HCT116 (cell line): Measurements from ENCODE around the gene MRPS34. TPM values are rescaled to one million over a fixed set of nuclear protein-coding genes. Genes with fewer than 3 reads are reported as not detected.

Experiments used
- ATAC-seq: fragments of 200-7000 bp; cut with Tn5 transposase; 2 replicates; pipeline ENCODE4 v1.9.1; 2020; ENCODE audit warnings: mild to moderate bottlenecking, moderate library complexity
- BruUV-seq: library from RNA; stranded (reverse); fragments of 400-500 nt; replicated peaks from 2 replicates; lab custom pipeline; 2021; lab: Mats Ljungman, UMichigan
- CTCF ChIA-PET: fragments of 300-600 bp; sonication (Branson Sonifier 250); formaldehyde crosslinking; loops from one replicate; lab custom pipeline; 2021; ENCODE audit warnings: antibody characterized with exemption; lab: Charles Lee
- POLR2A ChIA-PET: fragments of 300-600, 350-600 bp; sonication (Branson Sonifier 250); formaldehyde crosslinking; loops from one replicate; lab custom pipeline; 2021; ENCODE audit warnings: antibody characterized with exemption; lab: Charles Lee
- RAD21 ChIA-PET, 2 experiments: fragments of 300-600 bp; sonication (Branson Sonifier 250); formaldehyde crosslinking; loops; one replicate each; lab custom pipeline; 2023; ENCODE audit warnings: low total read pairs in 2 of 2; ENCODE audit not compliant: uncharacterized antibody in 2 of 2, unreplicated experiment in 2 of 2, low non-redundant PET in 1 of 2; lab: Charles Lee
- DNase-seq: peaks from one replicate; pipeline ENCODE4 v3.0.0-alpha.2; 2010; ENCODE audit warnings: low read depth, low spot score
- H2AFZ ChIP-seq: fragments of 200-600 bp; shearing (Covaris generic), sonication (generic); 2 replicates; pipeline ENCODE4 v1.6.1; 2017; ENCODE audit warnings: low read depth, mixed run types, mixed read lengths, antibody characterized with exemption, low read length; ENCODE audit not compliant: poor library complexity, severe bottlenecking
- H3K27ac ChIP-seq: 2 replicates; pipeline ENCODE4 v1.5.1; 2012; ENCODE audit warnings: low read depth, low read length
- H3K27me3 ChIP-seq: fragments of 200-600 bp; sonication (generic); 2 replicates; pipeline ENCODE4 v1.6.1; 2016; ENCODE audit warnings: mixed run types, low read length, mixed read lengths; ENCODE audit not compliant: insufficient read depth
- H3K36me3 ChIP-seq, 2 experiments: fragments of 200-500 bp in 1 of 2; fragments of 200-600 bp in 1 of 2; sonication (Bioruptor generic) in 1 of 2; sonication (generic) in 1 of 2; 2 replicates each; pipeline versions ENCODE4 v1.5.1 to v1.6.1; 2014 to 2016; ENCODE audit warnings: low read length in 2 of 2, inconsistent platforms in 1 of 2, mixed read lengths in 1 of 2, mixed run types in 1 of 2; ENCODE audit not compliant: insufficient read depth in 2 of 2, control insufficient read depth in 1 of 2
- H3K4me1 ChIP-seq, 2 experiments: fragments of 200-600 bp in 1 of 2; sonication (generic) in 1 of 2; 2 replicates each; pipeline versions ENCODE4 v1.5.1 to v1.6.1; 2012 to 2017; ENCODE audit warnings: low read length in 2 of 2, inconsistent platforms in 1 of 2, mild to moderate bottlenecking in 1 of 2, mixed read lengths in 1 of 2, mixed run types in 1 of 2, moderate library complexity in 1 of 2; ENCODE audit not compliant: insufficient read depth in 2 of 2, control insufficient read depth in 1 of 2
- H3K4me2 ChIP-seq: fragments of 200-600 bp; sonication (generic); 2 replicates; pipeline ENCODE4 v1.6.1; 2017; ENCODE audit warnings: mixed run types, low read length, mixed read lengths
- H3K4me3 ChIP-seq, 2 experiments: fragments of 200-600 bp in 1 of 2; sonication (generic) in 1 of 2; replicated peaks in 1 of 2; 2 replicates each; pipeline ENCODE4 v1.5.1; 2011 to 2016; ENCODE audit warnings: low read length in 2 of 2, control low read depth in 1 of 2, low read depth in 1 of 2, mild to moderate bottlenecking in 1 of 2, mixed read lengths in 1 of 2, mixed run types in 1 of 2
- H3K79me2 ChIP-seq: fragments of 200-600 bp; sonication (generic); 2 replicates; pipeline ENCODE4 v1.6.1; 2017; ENCODE audit warnings: mild to moderate bottlenecking, mixed run types, low read length, moderate library complexity, mixed read lengths; ENCODE audit not compliant: insufficient read depth
- H3K9ac ChIP-seq: fragments of 200-600 bp; sonication (generic); 2 replicates; pipeline ENCODE4 v1.6.1; 2016; ENCODE audit warnings: low read length, mixed read lengths
- H3K9me2 ChIP-seq: fragments of 200-600 bp; sonication (generic), shearing (Covaris generic); 2 replicates; pipeline ENCODE4 v1.6.1; 2017; ENCODE audit warnings: mixed run types, mild to moderate bottlenecking, moderate library complexity; ENCODE audit not compliant: insufficient read depth
- H3K9me3 ChIP-seq, 2 experiments: fragments of 200-500 bp in 1 of 2; fragments of 200-600 bp in 1 of 2; sonication (Bioruptor generic) in 1 of 2; sonication (generic) in 1 of 2; 2 replicates each; pipeline ENCODE4 v1.6.1; 2014 to 2017; ENCODE audit warnings: low read length in 2 of 2, mixed read lengths in 2 of 2, inconsistent platforms in 1 of 2, low read depth in 1 of 2, mild to moderate bottlenecking in 1 of 2, mixed run types in 1 of 2, moderate library complexity in 1 of 2; ENCODE audit not compliant: control insufficient read depth in 1 of 2, insufficient read depth in 1 of 2
- H4K20me1 ChIP-seq: fragments of 200-600 bp; sonication (generic), shearing (Covaris generic); 2 replicates; pipeline ENCODE4 v1.6.1; 2017; ENCODE audit warnings: mixed run types, mild to moderate bottlenecking, moderate library complexity; ENCODE audit not compliant: insufficient read depth
- CBX3 ChIP-seq: IDR thresholded peaks from 2 replicates; pipeline ENCODE4 v1.6.1; 2012; ENCODE audit warnings: low read depth
- CEBPB ChIP-seq: IDR thresholded peaks from 2 replicates; pipeline ENCODE4 v1.6.1; 2012; ENCODE audit warnings: low read depth
- CTCF ChIP-seq, 3 experiments: fragments of 200-600 bp in 1 of 3; sonication (generic) in 1 of 3; IDR thresholded peaks in 2 of 3; conservative IDR thresholded peaks in 1 of 3; 2 replicates each; pipeline ENCODE4 v1.5.1; 2012 to 2017; ENCODE audit warnings: low read depth in 2 of 3, low read length in 2 of 3, antibody characterized with exemption in 1 of 3, borderline replicate concordance in 1 of 3, control low read depth in 1 of 3, mild to moderate bottlenecking in 1 of 3, mixed read lengths in 1 of 3, mixed run types in 1 of 3, moderate library complexity in 1 of 3; ENCODE audit not compliant: insufficient read depth in 1 of 3
- EGR1 ChIP-seq: IDR thresholded peaks from 2 replicates; pipeline ENCODE4 v1.6.1; 2012; ENCODE audit warnings: low read depth
- EZH2 ChIP-seq: fragments of 200-600 bp; sonication (generic); IDR thresholded peaks from 2 replicates; pipeline ENCODE4 v1.6.1; 2017; ENCODE audit warnings: antibody characterized with exemption, mixed run types
- EZH2phosphoT487 ChIP-seq: fragments of 200-600 bp; IDR thresholded peaks from 2 replicates; pipeline ENCODE4 v1.6.1; 2018; ENCODE audit warnings: antibody characterized with exemption, borderline replicate concordance
- FOSL1 ChIP-seq: IDR thresholded peaks from 2 replicates; pipeline ENCODE4 v1.6.1; 2012; ENCODE audit warnings: low read depth
- JUND ChIP-seq: IDR thresholded peaks from 2 replicates; pipeline ENCODE4 v1.6.1; 2012
- POLR2A ChIP-seq: IDR thresholded peaks from 2 replicates; pipeline ENCODE4 v1.7.0; 2011; ENCODE audit warnings: borderline replicate concordance; ENCODE audit not compliant: insufficient read depth, insufficient read length; ENCODE audit errors: extremely low read depth
- POLR2AphosphoS5 ChIP-seq: IDR thresholded peaks from 2 replicates; pipeline ENCODE4 v1.6.1; 2011; ENCODE audit warnings: mild to moderate bottlenecking, low read depth, low read length, moderate library complexity
- RAD21 ChIP-seq: IDR thresholded peaks from 2 replicates; pipeline ENCODE4 v1.6.1; 2012; ENCODE audit warnings: low read depth, mild to moderate bottlenecking
- REST ChIP-seq: IDR thresholded peaks from 2 replicates; pipeline ENCODE4 v1.6.1; 2012; ENCODE audit warnings: low read depth
- SP1 ChIP-seq: IDR thresholded peaks from 2 replicates; pipeline ENCODE4 v1.6.1; 2012; ENCODE audit warnings: low read depth
- TCF7L2 ChIP-seq: IDR thresholded peaks from 2 replicates; pipeline ENCODE4 v1.7.0; 2011; ENCODE audit warnings: borderline replicate concordance, inconsistent platforms; ENCODE audit not compliant: insufficient read depth, insufficient read length; ENCODE audit errors: extremely low read depth
- YY1 ChIP-seq: IDR thresholded peaks from 2 replicates; pipeline ENCODE4 v1.6.1; 2011; ENCODE audit warnings: low read length, low read depth, moderate library complexity, mild to moderate bottlenecking; ENCODE audit not compliant: insufficient replicate concordance; ENCODE audit errors: extremely low read depth
- ZFX ChIP-seq: fragments of 450-650 bp; IDR thresholded peaks from 2 replicates; pipeline ENCODE4 v1.6.1; 2017
- ZNF274 ChIP-seq: fragments of 200-500 bp; sonication (Bioruptor generic); IDR thresholded peaks from 2 replicates; pipeline ENCODE4 v1.6.1; 2014; ENCODE audit warnings: mild to moderate bottlenecking, low read depth, low read length, inconsistent platforms
- intact Hi-C: fragments of 100-400 bp; cut with micrococcal nuclease; formaldehyde crosslinking; loops from 2 replicates; pipeline ENCODE4 v1.10.0; 2022
- total RNA-seq: library from RNA; stranded (reverse); gene quantifications from one replicate; pipeline ENCODE4 v1.2.1, GENCODE V29; 2021; ENCODE audit not compliant: unreplicated experiment
- TF ChIP-seq, protein P1 (sequence below): IDR thresholded peaks from 2 replicates; pipeline ENCODE4 v1.6.1; 2012

Gene MRPS34
- total RNA-seq, 1 experiment from 2014 or later, result 200 TPM

DNA sequence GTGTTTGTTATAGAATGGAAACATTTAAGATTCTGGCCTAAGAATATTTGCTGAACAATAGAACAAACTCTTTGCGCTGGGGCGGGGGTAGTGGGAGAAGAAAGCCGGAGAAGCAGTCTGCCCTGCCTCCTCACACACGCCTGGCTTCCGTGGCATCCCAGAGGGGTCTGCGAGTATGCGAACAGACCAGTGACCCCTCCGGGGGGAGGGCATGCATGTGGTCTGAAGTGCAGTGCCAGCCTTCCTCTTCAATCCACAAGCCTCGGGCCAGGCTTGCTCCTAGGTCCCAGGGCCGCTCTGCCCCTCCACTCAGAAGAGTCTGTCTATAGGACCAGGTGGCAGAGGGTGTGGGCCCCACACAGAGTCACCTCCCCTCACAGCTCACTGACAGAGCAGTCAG is 34.7 kb upstream of the MRPS34 start:
- Histone ChIP-seq H3K9me3 (no peaks in the 10 kb centered on the region), H3K27ac (no peak overlapping the region), H3K9ac (no peak overlapping the region), H3K36me3 (no peaks in the 10 kb centered on the region), H3K4me2 (no peak overlapping the region), H4K20me1 (no peaks in the 10 kb centered on the region), H3K4me1 (peaks cover 3 to 4% of the 10 kb centered on the region in 2 experiments; a peak in 3 of 4 replicates), H3K79me2 (no peaks in the 10 kb centered on the region), H3K27me3 (no peaks in the 10 kb centered on the region), H3K9me2 (no peaks in the 10 kb centered on the region), H2AFZ (no peak overlapping the region), H3K4me3 (no peak overlapping the region)
- no TSS peak for BruUV-seq
- intact Hi-C loops, result no loop called here
- ChIA-PET CTCF (no interaction called here), RAD21 (no interaction called here), POLR2A (no interaction called here)
- no peak for ATAC-seq
- DNase-seq, result no peak
- TF ChIP-seq POLR2A (no peak), RAD21 (no peak), TCF7L2 (no peak), ZNF274 (no peak), EZH2phosphoT487 (no peak), CEBPB (no peak), JUND (no peak), EZH2 (no peak), ZFX (no peak), CBX3 (no peak), SP1 (no peak), CTCF (IDR thresholded peaks at IDR 0.05 in 2 of 3, conservative IDR thresholded peaks at IDR 0.05 in 1 of 3; ENCODE audit: borderline replicate concordance in 1 of 3, insufficient read depth in 1 of 3, low read depth in 2 of 3, low read length in 2 of 3) (no peak), POLR2AphosphoS5 (no peak), FOSL1 (no peak), YY1 (no peak), REST (no peak), EGR1 (no peak)
- TF ChIP-seq, protein P1, sequence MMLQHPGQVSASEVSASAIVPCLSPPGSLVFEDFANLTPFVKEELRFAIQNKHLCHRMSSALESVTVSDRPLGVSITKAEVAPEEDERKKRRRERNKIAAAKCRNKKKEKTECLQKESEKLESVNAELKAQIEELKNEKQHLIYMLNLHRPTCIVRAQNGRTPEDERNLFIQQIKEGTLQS, result no peak
